BLaER1 (cell line): ENCODE measurements around the gene GPER1.

Experiments
- H3K27ac ChIP-seq: shearing (Covaris generic); formaldehyde crosslinking; 2 replicates; pipeline ENCODE4 v1.8.1; 2022
- H3K27me3 ChIP-seq: shearing (Covaris generic); formaldehyde crosslinking; 2 replicates; pipeline ENCODE4 v1.8.1; 2022
- H3K36me3 ChIP-seq: shearing (Covaris generic); formaldehyde crosslinking; 2 replicates; pipeline ENCODE4 v1.8.1; 2022
- H3K4me1 ChIP-seq: shearing (Covaris generic); formaldehyde crosslinking; 2 replicates; pipeline ENCODE4 v1.8.1; 2022
- H3K4me2 ChIP-seq: shearing (Covaris generic); formaldehyde crosslinking; 2 replicates; pipeline ENCODE4 v1.8.1; 2022
- H3K4me3 ChIP-seq: shearing (Covaris generic); formaldehyde crosslinking; 2 replicates; pipeline ENCODE4 v1.8.1; 2022
- H3K9ac ChIP-seq: shearing (Covaris generic); formaldehyde crosslinking; 2 replicates; pipeline ENCODE4 v1.8.1; 2022
- H3K9me3 ChIP-seq: shearing (Covaris generic); formaldehyde crosslinking; 2 replicates; pipeline ENCODE4 v1.8.1; 2022
- H4K20me1 ChIP-seq: shearing (Covaris generic); formaldehyde crosslinking; 2 replicates; pipeline ENCODE4 v1.8.1; 2022
- Cebpa-rat ChIP-seq: shearing (Covaris generic); IDR thresholded peaks from 2 replicates; pipeline ENCODE4 v1.8.1; 2022

The GPER1 gene

GRCh38 chr7:1083729-1084657 lies 3.9 kb upstream of the GPER1 start:
- no peak for TF ChIP-seq Cebpa-rat
- peaks cover 26% of the 10 kb centered on the region; the same call in 1 of the 2 replicates for H4K20me1 ChIP-seq
- peaks cover 16% of the 10 kb centered on the region; the same call in 1 of the 2 replicates for H3K36me3 ChIP-seq
- no peak overlapping the region for H3K4me3 ChIP-seq
- H3K27me3 ChIP-seq = no peaks in the 10 kb centered on the region
- no peaks in the 10 kb centered on the region for H3K9me3 ChIP-seq
- H3K9ac ChIP-seq = peak overlapping the region; percentile 28; the same call in 1 of the 2 replicates
- peaks cover 99% of the 10 kb centered on the region for H3K4me1 ChIP-seq
- H3K27ac ChIP-seq = peak overlapping the region; percentile 81; the same call in 1 of the 2 replicates
- H3K4me2 ChIP-seq = peak overlapping the region; percentile 90

- peaks cover 87% of the 10 kb centered on the region for H3K4me1 ChIP-seq
- TF ChIP-seq Cebpa-rat = no peak
- peaks cover 26% of the 10 kb centered on the region; the same call in 1 of the 2 replicates for H4K20me1 ChIP-seq
- H3K36me3 ChIP-seq = peaks cover 18% of the 10 kb centered on the region; the same call in 1 of the 2 replicates
- no peaks in the 10 kb centered on the region for H3K9me3 ChIP-seq
- no peak overlapping the region for H3K4me3 ChIP-seq
- H3K9ac ChIP-seq = no peak overlapping the region
- H3K27me3 ChIP-seq = no peaks in the 10 kb centered on the region
- peak overlapping the region; percentile 81; the same call in 1 of the 2 replicates for H3K27ac ChIP-seq
- peak overlapping the region; percentile 90 for H3K4me2 ChIP-seq
These were observed 2.6 kb upstream of the GPER1 start for GRCh38 chr7:1085266-1085665.

GRCh38 chr7:1085910-1086421 lies 1.9 kb upstream of the GPER1 start:
- peak overlapping the region; percentile 81; the same call in 1 of the 2 replicates for H3K27ac ChIP-seq
- no peak for TF ChIP-seq Cebpa-rat
- peak overlapping the region; percentile 66 for H3K9ac ChIP-seq
- H3K9me3 ChIP-seq = no peaks in the 10 kb centered on the region
- peaks cover 22% of the 10 kb centered on the region; the same call in 1 of the 2 replicates for H4K20me1 ChIP-seq
- H3K4me2 ChIP-seq = peak overlapping the region; percentile 90
- peaks cover 22% of the 10 kb centered on the region; the same call in 1 of the 2 replicates for H3K36me3 ChIP-seq
- H3K27me3 ChIP-seq = no peaks in the 10 kb centered on the region
- H3K4me1 ChIP-seq = peaks cover 82% of the 10 kb centered on the region
- H3K4me3 ChIP-seq = peak overlapping the region; percentile 55; the same call in 1 of the 2 replicates

- Histone ChIP-seq H3K9me3 (no peaks in the 10 kb centered on the region), H4K20me1 (peaks cover 20% of the 10 kb centered on the region; the same call in 1 of the 2 replicates), H3K27me3 (no peaks in the 10 kb centered on the region), H3K27ac (peak overlapping the region; percentile 81), H3K9ac (peak overlapping the region; percentile 66), H3K4me2 (peak overlapping the region; percentile 90), H3K4me1 (peaks cover 83% of the 10 kb centered on the region), H3K36me3 (peaks cover 26% of the 10 kb centered on the region), H3K4me3 (peak overlapping the region; percentile 55)
- TF ChIP-seq Cebpa-rat = no peak
These were observed 1.1 kb upstream of the GPER1 start for GRCh38 chr7:1086588-1087464.

GRCh38 chr7:1087465-1087814 lies 473 bp upstream of the GPER1 start:
- Histone ChIP-seq H3K27me3 (no peaks in the 10 kb centered on the region), H3K36me3 (peaks cover 29% of the 10 kb centered on the region), H3K4me2 (peak overlapping the region; percentile 90), H3K9me3 (no peaks in the 10 kb centered on the region), H4K20me1 (peaks cover 20% of the 10 kb centered on the region; the same call in 1 of the 2 replicates), H3K4me3 (peak overlapping the region; percentile 55), H3K9ac (peak overlapping the region; percentile 38), H3K27ac (peak overlapping the region; percentile 81; the same call in 1 of the 2 replicates), H3K4me1 (peaks cover 79% of the 10 kb centered on the region)
- no peak for TF ChIP-seq Cebpa-rat

GRCh38 chr7:1090236-1090635 lies 2.3 kb downstream of the GPER1 start:
- H3K27me3 ChIP-seq = no peaks in the 10 kb centered on the region
- no peaks in the 10 kb centered on the region for H3K9me3 ChIP-seq
- no peak overlapping the region for H3K4me3 ChIP-seq
- H3K4me1 ChIP-seq = peaks cover 78% of the 10 kb centered on the region
- no peak overlapping the region for H3K27ac ChIP-seq
- H3K9ac ChIP-seq = no peak overlapping the region
- H4K20me1 ChIP-seq = peaks cover 28% of the 10 kb centered on the region; the same call in 1 of the 2 replicates
- peaks cover 32% of the 10 kb centered on the region for H3K36me3 ChIP-seq
- H3K4me2 ChIP-seq = no peak overlapping the region
- no peak for TF ChIP-seq Cebpa-rat

GRCh38 chr7:1090686-1091643 lies 3.1 kb downstream of the GPER1 start:
- Histone ChIP-seq H3K4me3 (no peak overlapping the region), H4K20me1 (peaks cover 35% of the 10 kb centered on the region; the same call in 1 of the 2 replicates), H3K9ac (0 out of 2 replicates have a peak overlapping the region, but pooled peaks have one; percentile 15), H3K4me2 (peak overlapping the region; percentile 32), H3K4me1 (peaks cover 78% of the 10 kb centered on the region), H3K9me3 (no peaks in the 10 kb centered on the region), H3K36me3 (peaks cover 32% of the 10 kb centered on the region), H3K27me3 (no peaks in the 10 kb centered on the region), H3K27ac (0 out of 2 replicates have a peak overlapping the region, but pooled peaks have one; percentile 18)
- TF ChIP-seq Cebpa-rat = no peak

GRCh38 chr7:1091644-1092027 lies 3.7 kb downstream of the GPER1 start:
- Histone ChIP-seq H3K9me3 (no peaks in the 10 kb centered on the region), H4K20me1 (peaks cover 41% of the 10 kb centered on the region; the same call in 1 of the 2 replicates), H3K4me1 (peaks cover 78% of the 10 kb centered on the region), H3K27me3 (no peaks in the 10 kb centered on the region), H3K9ac (0 out of 2 replicates have a peak overlapping the region, but pooled peaks have one; percentile 15), H3K27ac (no peak overlapping the region), H3K4me2 (peak overlapping the region; percentile 32), H3K36me3 (peaks cover 32% of the 10 kb centered on the region), H3K4me3 (no peak overlapping the region)
- TF ChIP-seq Cebpa-rat = no peak
